Epithelial cell of prostate (primary cell): ENCODE measurements around the gene SLC25A44.

ENCODE experiments used
- DNase-seq: peaks from one replicate; pipeline ENCODE4 v3.0.0-alpha.2; 2011; ENCODE audit warnings: low read depth, low spot score
- H3K27ac ChIP-seq: fragments of 450-650 bp; 2 replicates; pipeline ENCODE4 v1.5.1; 2017; ENCODE audit warnings: mild to moderate bottlenecking

SLC25A44 gene, protein sequence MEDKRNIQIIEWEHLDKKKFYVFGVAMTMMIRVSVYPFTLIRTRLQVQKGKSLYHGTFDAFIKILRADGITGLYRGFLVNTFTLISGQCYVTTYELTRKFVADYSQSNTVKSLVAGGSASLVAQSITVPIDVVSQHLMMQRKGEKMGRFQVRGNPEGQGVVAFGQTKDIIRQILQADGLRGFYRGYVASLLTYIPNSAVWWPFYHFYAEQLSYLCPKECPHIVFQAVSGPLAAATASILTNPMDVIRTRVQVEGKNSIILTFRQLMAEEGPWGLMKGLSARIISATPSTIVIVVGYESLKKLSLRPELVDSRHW

DNA sequence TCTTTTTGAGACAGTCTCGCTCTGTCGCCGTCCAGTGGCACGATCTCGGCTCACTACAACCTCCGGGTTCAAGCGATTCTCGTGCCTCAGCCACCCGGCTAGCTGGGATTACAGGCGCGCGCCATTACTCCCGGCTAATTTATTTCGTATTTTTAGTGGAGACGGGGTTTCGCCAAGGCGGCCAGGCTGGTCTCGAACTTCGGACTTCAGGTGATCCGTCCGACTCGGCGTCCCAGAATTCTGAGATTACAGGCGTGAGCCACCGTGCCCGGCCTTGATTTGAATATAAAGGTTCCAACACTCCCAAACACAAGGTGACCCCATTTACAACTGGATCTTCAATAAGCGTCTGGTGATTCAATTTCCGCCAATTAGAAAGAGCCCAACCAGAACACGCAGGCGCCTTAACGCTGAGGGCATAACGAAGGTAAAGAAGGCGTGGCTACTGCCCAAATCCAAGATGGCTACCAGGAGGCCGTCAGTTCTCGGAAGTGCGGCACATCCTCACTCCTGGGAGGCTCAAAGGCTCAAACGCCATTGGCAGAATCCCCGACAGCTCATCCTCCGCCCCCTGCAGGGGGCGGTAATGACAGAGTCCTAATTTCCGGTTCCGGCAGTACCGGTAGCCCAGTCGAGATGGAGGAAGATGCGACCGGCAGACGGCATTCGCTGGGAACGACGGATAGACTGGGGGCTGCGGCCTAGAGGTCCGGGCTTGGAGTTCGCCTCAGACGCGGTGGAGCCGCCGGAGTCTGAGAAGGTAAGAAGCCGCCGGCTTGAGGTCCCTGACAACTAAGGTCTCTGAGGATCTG is at the start of gene SLC25A44:
Gene SLC25A44 (plus strand): TSS at position 617 of the 812 bp plus-strand sequence. CDS start 5,744 bp downstream, outside the sequence.
- DNase-seq, result peak; percentile 93
- peak within 1 kb of the TSS; percentile 61 for H3K27ac ChIP-seq

GRCh38 chr1:156144742-156145141 is 49.2 kb upstream of the SLC25A44 start:
- no peak overlapping the region for H3K27ac ChIP-seq
- no peak for DNase-seq

GRCh38 chr1:156145650-156146019 is 48.3 kb upstream of the SLC25A44 start:
- H3K27ac ChIP-seq, result no peak overlapping the region
- no peak for DNase-seq

DNA sequence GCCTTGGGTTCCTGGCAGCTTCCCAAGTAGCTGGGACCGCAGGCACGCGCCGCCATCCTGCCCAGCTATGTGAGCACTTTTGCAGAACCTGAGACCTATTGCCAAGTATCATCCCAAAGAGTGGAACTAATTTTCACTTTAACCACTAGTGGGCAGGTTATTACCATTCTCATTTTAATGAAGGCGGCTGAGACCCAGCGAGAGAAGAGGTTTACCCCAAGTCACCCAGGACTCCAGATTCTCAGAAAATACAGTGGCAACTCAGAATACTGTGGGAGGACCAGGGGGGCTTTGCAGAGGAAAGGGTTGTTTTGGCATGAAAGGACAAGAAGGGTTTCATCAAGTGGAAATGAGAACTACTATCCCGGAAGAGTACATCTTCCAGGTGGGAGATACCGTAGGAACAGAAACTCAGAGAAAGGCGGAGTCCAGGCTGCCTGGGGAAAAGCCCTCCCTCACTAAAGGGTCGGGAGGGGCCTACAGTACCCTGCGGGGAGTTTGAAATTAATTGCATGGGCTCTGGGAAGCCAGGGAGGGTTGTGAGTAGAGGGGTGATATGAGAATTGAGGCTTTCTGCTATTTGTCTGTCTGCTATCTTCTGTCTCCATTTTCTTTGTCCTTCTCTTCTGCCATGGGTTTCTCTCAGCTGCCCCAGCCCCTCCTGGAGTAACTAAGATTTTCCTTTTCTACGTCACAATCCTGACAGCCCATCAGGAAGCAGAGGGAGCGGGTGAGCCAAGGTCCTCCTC is 47.7 kb upstream of the SLC25A44 start:
- H3K27ac ChIP-seq, result no peak overlapping the region

GRCh38 chr1:156146769-156147405 is 47.0 kb upstream of the SLC25A44 start:
- no peak overlapping the region for H3K27ac ChIP-seq
- DNase-seq, result no peak

More for the DNA sequence above, 47.7 kb upstream of the SLC25A44 start:
- no peak for DNase-seq

DNA sequence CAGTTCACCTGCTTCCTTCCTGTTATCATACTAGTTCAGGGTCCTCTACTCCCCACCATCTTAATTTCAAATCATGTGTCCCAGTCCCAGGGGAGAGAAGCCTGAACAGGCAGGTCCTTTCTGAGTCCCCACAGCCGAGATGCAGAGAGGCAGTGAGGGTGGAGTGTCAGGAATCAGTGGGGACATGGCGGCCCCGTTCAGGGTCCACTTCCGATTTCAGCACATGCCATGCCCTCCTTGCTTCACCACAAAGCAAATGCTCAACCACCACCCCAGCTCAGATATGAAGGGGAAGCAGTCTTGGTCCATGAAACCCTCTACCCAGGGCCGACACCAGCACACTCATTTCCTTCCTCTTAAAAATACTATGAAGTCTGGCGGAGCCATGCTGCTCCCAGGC is 45.7 kb upstream of the SLC25A44 start:
- DNase-seq, result no peak
- H3K27ac ChIP-seq, result no peak overlapping the region

DNA sequence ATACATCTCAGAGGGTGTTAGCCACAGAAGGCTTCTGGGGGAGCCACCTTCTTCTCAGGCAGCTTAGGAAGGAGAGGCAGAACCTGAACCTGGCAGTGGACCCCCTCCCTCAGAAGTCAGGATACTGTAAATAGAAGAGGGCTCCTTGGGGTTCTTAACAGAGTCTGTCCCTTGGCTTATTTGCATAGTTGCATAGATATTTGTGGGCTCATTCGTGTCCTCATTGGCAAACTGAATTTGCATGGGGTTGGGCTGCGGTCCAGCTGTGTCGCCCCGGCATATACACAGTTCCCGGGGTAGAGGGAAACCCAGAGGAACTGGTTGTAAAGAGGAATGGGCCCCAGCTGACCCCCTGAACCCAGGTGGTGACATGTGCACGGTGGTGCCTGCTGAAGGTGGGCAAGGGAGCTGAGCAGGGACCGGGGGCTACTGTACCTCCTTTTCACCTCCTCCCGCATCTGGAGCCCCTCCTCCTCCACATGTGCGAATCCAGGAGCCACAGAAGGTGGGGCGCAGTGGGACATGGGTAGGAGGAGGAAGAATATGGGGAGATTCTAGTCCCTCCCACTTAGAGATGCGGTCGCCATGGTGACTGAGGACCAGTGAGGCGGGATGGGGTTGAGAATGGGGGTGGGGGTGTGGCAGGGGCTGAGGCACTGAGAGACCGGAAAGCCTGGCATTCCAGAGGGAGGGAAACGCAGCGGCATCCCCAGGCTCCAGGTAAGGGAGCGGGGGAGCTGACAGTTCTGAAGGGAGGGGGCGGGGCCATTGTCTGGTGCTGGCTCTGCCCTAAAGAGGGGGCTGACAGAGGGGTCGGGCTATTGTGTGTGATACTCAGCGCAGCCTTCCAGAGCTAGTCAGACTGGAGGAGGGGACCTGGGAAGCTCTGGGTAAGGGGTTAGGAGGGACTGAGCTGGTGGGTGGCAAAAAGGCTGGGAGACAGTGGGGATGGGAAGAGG is 44.3 kb upstream of the SLC25A44 start:
- H3K27ac ChIP-seq, result no peak overlapping the region
- DNase-seq, result no peak

- H3K27ac ChIP-seq, result no peak overlapping the region
- no peak for DNase-seq
Measured at GRCh38 chr1:156150333-156151011, 43.4 kb upstream of the SLC25A44 start.

GRCh38 chr1:156151093-156151688 is 42.7 kb upstream of the SLC25A44 start:
- no peak overlapping the region for H3K27ac ChIP-seq
- DNase-seq, result no peak

GRCh38 chr1:156152628-156153027 is 41.3 kb upstream of the SLC25A44 start:
- no peak for DNase-seq
- H3K27ac ChIP-seq, result peak overlapping the region; percentile 41

DNA sequence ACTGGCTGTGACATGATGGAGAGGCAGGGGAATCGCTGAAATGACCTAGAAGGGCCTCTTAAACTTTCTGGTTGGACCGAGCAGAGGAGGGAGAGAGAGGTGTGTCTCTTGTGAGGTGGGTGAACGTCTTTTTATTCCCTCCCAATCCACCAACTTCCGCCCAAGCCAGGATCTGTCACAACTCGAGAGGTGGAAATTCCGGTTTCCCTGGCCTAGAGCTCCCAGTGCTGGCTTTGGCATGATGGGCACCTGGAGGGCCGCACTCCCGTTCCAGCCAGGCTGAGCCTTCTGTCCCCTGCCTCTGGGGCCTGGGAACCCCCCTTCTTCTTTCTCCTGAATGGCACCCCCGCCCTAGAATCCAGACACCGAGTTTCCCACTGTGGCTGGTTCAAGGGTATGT is 40.5 kb upstream of the SLC25A44 start, which contains the start of gene SEMA4A:
Gene SEMA4A (plus strand): TSS at position 224 of the 400 bp plus-strand sequence. CDS start 994 bp downstream, outside the sequence.
- DNase-seq, result peak; percentile 37
- peak within 1 kb of the TSS; percentile 41 for H3K27ac ChIP-seq

DNA sequence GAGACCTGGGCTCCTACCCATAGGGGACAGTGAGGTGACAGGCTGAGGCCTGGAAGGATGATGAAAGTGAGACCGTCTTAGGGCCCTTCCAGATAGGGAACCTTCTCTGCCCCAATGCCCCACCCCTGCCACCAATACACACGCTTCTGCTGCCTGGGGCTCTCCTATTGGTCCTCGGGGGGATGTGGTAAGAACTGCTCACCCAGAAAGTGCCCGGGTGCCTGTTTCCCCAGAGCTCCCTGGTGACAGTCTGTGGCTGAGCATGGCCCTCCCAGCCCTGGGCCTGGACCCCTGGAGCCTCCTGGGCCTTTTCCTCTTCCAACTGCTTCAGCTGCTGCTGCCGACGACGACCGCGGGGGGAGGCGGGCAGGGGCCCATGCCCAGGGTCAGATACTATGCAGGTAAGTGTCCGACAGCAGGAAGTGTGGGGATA is 39.6 kb upstream of the SLC25A44 start:
- H3K27ac ChIP-seq, result peak overlapping the region; percentile 41
- DNase-seq, result no peak

DNA sequence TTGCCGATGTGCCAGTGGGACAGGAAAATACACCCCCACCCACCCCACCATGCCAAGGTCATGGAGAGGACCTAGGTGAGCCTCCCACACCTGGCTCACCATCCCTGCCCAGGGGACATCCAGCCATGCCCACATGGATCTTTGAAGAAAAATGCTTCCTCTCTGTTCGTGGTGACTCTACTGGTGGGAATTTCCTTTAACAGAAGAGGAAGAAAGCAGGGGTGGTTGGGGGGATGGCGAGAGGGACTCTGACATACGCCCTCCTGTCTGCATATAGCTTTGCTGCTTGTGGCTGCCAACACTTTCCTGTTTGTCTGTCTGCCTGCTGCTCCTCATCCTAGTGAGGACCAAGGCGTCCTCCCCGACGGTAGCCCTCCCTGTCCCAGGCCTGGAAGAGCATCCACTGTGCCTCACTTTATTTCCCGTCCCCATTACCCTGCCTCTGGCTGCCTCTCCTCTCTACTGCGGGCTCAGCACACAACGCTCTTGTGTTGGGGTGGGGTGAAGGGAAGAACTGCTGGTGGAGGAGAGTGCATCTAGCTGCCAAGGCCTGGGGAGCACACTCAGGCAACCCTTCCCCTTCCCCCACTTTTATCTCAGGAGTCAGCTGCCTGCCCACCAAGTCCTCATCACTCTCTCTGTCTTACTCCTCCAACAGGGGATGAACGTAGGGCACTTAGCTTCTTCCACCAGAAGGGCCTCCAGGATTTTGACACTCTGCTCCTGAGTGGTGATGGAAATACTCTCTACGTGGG is 38.0 kb upstream of the SLC25A44 start:
- DNase-seq, result no peak
- H3K27ac ChIP-seq, result no peak overlapping the region

DNA sequence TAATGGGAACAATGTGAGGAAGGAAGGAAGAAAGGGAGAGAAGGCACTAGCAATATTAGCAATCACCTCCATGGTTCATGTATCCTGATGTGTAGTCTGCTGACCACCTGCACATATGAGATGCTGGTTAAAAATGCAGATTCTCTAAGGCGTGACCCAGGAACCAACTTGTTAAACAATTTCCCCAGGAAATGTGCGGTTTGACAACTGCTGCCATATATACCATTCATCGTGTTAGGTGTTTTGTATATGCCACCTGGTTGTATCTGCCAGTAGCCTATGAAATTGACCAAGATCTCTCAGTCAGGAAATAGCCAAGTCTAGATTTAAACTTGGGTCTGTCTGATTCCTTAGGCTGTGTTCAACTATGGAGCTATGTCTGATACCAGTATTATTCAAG is 36.4 kb upstream of the SLC25A44 start:
- no peak overlapping the region for H3K27ac ChIP-seq
- DNase-seq, result no peak

DNA sequence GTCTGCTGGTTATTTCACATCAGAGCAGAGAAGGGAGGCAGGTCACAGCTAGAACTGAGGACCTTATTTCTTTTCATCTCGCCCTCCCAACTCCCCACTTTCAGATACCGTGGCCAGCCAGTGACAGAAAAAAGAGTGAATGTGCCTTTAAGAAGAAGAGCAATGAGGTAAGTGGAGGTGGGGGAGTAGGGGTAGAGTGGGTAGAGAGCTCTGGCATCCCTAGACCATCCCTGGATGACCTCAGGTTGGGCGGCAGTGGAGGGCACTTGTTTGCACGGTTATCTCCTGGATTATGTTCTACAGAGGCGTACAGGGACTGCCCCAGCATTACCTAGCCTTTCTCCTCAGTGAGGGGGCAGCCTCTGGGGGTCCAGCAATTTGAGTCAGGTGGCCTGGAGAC is 35.9 kb upstream of the SLC25A44 start:
- no peak for DNase-seq
- H3K27ac ChIP-seq, result no peak overlapping the region

DNA sequence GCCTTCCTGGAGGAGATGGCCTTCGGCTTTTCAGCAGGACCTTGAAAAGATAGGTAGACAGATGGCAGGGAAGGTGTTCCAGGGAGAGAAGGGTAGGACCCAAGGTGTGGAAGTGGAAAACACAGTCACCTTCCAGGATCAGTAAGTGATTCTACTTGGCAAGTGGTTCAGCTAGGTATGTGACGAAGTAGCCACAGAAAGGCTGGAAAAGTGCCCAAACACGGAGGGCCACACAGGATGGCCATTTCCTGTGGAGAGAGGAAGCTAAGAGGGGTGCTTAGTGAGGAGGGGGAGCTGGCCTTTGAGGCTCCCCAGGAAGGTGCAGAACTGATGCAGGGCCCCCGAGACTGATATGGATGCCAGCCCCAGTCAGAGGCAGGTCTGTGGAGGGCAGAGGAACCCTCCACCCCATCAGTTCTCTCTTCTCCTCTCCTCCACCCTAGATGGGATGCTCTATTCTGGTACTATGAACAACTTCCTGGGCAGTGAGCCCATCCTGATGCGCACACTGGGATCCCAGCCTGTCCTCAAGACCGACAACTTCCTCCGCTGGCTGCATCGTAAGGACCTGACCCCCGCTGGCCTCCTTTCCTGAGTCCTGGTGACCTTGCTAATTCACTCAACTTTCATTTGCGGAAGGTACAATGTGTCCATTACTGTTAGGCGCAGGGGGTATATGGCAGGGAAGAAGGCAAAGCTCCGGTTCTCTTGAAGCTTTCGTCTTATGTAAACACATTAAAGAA is 33.7 kb upstream of the SLC25A44 start:
- no peak for DNase-seq
- no peak overlapping the region for H3K27ac ChIP-seq

DNA sequence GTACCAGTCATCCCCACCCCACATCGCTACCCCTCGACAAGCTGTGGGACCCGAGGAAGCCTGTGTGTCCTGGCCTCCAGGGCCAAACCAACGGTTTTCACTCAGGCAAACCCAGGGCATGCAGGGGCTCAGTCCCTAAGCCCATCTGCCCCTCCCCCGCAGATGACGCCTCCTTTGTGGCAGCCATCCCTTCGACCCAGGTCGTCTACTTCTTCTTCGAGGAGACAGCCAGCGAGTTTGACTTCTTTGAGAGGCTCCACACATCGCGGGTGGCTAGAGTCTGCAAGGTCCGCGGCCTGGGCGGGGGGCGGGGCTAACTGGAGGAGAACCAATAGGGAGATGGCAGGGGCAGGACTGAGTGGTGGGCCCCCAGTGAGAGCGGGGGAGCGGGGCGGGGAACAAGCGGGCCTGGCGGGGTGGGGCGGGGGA is 33.1 kb upstream of the SLC25A44 start:
- H3K27ac ChIP-seq, result no peak overlapping the region
- DNase-seq, result no peak
